H7 (cell line): ENCODE data around the gene AKR1A1. TPM values are rescaled to one million over a fixed set of nuclear protein-coding genes. Genes with fewer than 3 reads are reported as not detected.

Source experiments
- DNase-seq: peaks from one replicate; pipeline ENCODE4 v3.0.0; 2012
- H3K27me3 ChIP-seq: 2 replicates; pipeline ENCODE4 v1.6.0; 2011; ENCODE audit warnings: mild to moderate bottlenecking, low read length; ENCODE audit not compliant: control insufficient read depth, insufficient read depth
- H3K36me3 ChIP-seq: replicated peaks from 2 replicates; pipeline ENCODE4 v1.5.1; 2011; ENCODE audit warnings: low read length; ENCODE audit not compliant: control insufficient read depth, insufficient read depth
- H3K4me3 ChIP-seq: 2 replicates; pipeline ENCODE4 v1.5.1; 2011; ENCODE audit warnings: low read depth, mild to moderate bottlenecking, control low read depth, low read length, moderate library complexity; ENCODE audit not compliant: insufficient read depth
- total RNA-seq: library from RNA; depleted of rRNA; stranded (reverse); fragments of >200 nt; shearing (Covaris generic); gene quantifications from 2 replicates; pipeline ENCODE4 v1.2.3, GENCODE V29; 2014

AKR1A1 gene
- total RNA-seq, 1 experiment from 2014 or later = 371 TPM

- Histone ChIP-seq H3K4me3 (no peak overlapping the region), H3K27me3 (no peaks in the 10 kb centered on the region), H3K36me3 (no peaks in the 10 kb centered on the region)
- peak; percentile 35 for DNase-seq
Measured at GRCh38 chr1:45543581-45544417, 6.8 kb upstream of the AKR1A1 start.

GRCh38 chr1:45544530-45544929 is 6.1 kb upstream of the AKR1A1 start:
- no peak overlapping the region for H3K4me3 ChIP-seq
- no peaks in the 10 kb centered on the region for H3K27me3 ChIP-seq
- no peaks in the 10 kb centered on the region for H3K36me3 ChIP-seq
- DNase-seq = no peak

GRCh38 chr1:45545019-45545493 is 5.6 kb upstream of the AKR1A1 start:
- no peak for DNase-seq
- Histone ChIP-seq H3K36me3 (no peaks in the 10 kb centered on the region), H3K4me3 (no peak overlapping the region), H3K27me3 (no peaks in the 10 kb centered on the region)

GRCh38 chr1:45545553-45546310 is 4.9 kb upstream of the AKR1A1 start:
- no peaks in the 10 kb centered on the region for H3K27me3 ChIP-seq
- no peak for DNase-seq
- H3K4me3 ChIP-seq = no peak overlapping the region
- H3K36me3 ChIP-seq = no peaks in the 10 kb centered on the region

GRCh38 chr1:45551684-45552083 is 1.1 kb downstream of the AKR1A1 start:
- H3K36me3 ChIP-seq = peaks cover 14% of the 10 kb centered on the region
- H3K4me3 ChIP-seq = peak overlapping the region; percentile 94
- DNase-seq = peak; percentile 15
- no peaks in the 10 kb centered on the region for H3K27me3 ChIP-seq

- Histone ChIP-seq H3K4me3 (no peak overlapping the region), H3K27me3 (no peaks in the 10 kb centered on the region), H3K36me3 (peaks cover 14% of the 10 kb centered on the region)
Measured at GRCh38 chr1:45552331-45552730, 1.7 kb downstream of the AKR1A1 start.

GRCh38 chr1:45554198-45554597 is 3.6 kb downstream of the AKR1A1 start:
- Histone ChIP-seq H3K4me3 (no peak overlapping the region), H3K27me3 (no peaks in the 10 kb centered on the region), H3K36me3 (peaks cover 14% of the 10 kb centered on the region)
- no peak for DNase-seq

More at GRCh38 chr1:45552331-45552730, 1.7 kb downstream of the AKR1A1 start:
- peak; percentile 7 for DNase-seq

- no peak overlapping the region for H3K4me3 ChIP-seq
- H3K36me3 ChIP-seq = peaks cover 24% of the 10 kb centered on the region
- DNase-seq = no peak
- no peaks in the 10 kb centered on the region for H3K27me3 ChIP-seq
Measured at GRCh38 chr1:45557422-45557944, 6.9 kb downstream of the AKR1A1 start.

- Histone ChIP-seq H3K4me3 (no peak overlapping the region), H3K27me3 (no peaks in the 10 kb centered on the region), H3K36me3 (peaks cover 37% of the 10 kb centered on the region)
- no peak for DNase-seq
Measured at GRCh38 chr1:45563843-45564242, 13.2 kb downstream of the AKR1A1 start.

- H3K27me3 ChIP-seq = no peaks in the 10 kb centered on the region
- no peak for DNase-seq
- H3K4me3 ChIP-seq = no peak overlapping the region
- H3K36me3 ChIP-seq = peaks cover 36% of the 10 kb centered on the region
Measured at GRCh38 chr1:45566722-45567121, 16.1 kb downstream of the AKR1A1 start.

GRCh38 chr1:45567911-45568310 is 17.3 kb downstream of the AKR1A1 start:
- DNase-seq = no peak
- Histone ChIP-seq H3K27me3 (no peaks in the 10 kb centered on the region), H3K4me3 (no peak overlapping the region), H3K36me3 (peaks cover 33% of the 10 kb centered on the region)

- Histone ChIP-seq H3K36me3 (peaks cover 33% of the 10 kb centered on the region), H3K27me3 (no peaks in the 10 kb centered on the region), H3K4me3 (no peak overlapping the region)
- DNase-seq = no peak
Measured at GRCh38 chr1:45568421-45568820, 17.8 kb downstream of the AKR1A1 start.

- DNase-seq = no peak
- Histone ChIP-seq H3K4me3 (no peak overlapping the region), H3K36me3 (peaks cover 29% of the 10 kb centered on the region), H3K27me3 (no peaks in the 10 kb centered on the region)
Measured at GRCh38 chr1:45569571-45569961, 18.9 kb downstream of the AKR1A1 start.

GRCh38 chr1:45569962-45570581 is 19.4 kb downstream of the AKR1A1 start:
- H3K4me3 ChIP-seq = no peak overlapping the region
- peaks cover 29% of the 10 kb centered on the region for H3K36me3 ChIP-seq
- H3K27me3 ChIP-seq = no peaks in the 10 kb centered on the region
- DNase-seq = peak; percentile 76
